ENCODE results near the gene VAV2. TPM values are rescaled to one million over a fixed set of nuclear protein-coding genes. Genes with fewer than 3 reads are reported as not detected.
A peak's percentile ranks its signal among the peaks of the same experiment; 100 is the strongest.

Gene VAV2
- total and polyA plus RNA-seq, 9 of the 15 experiments (the other 6 are each of a cell fraction or from before 2014, with no cell fraction given) = 0.01 to 2.7 (median 1.0) TPM; not detected in 1

- TF ChIP-seq MCM5 (IDR thresholded peaks at IDR 0.05; ENCODE audit: low read depth) (no peak), GABPA (tag; conservative IDR thresholded peaks at IDR 0.05; ENCODE audit: low read depth) (peak; percentile 76), ZHX1 (conservative IDR thresholded peaks at IDR 0.05; ENCODE audit: low read length) (no peak), TFAP4 (CRISPR knock-in tag; IDR thresholded peaks at IDR 0.05; ENCODE audit: borderline replicate concordance) (peak; percentile 75), ZNF395 (CRISPR knock-in tag; IDR thresholded peaks at IDR 0.05) (no peak), TRIM25 (IDR thresholded peaks at IDR 0.05; ENCODE audit: borderline replicate concordance) (no peak), PHF21A (IDR thresholded peaks at IDR 0.05; ENCODE audit: borderline replicate concordance, low read depth) (0 out of 2 replicates have a peak, but pooled peaks have one; percentile 20), ZNF655 (CRISPR knock-in tag; IDR thresholded peaks at IDR 0.05) (no peak), CTCFL (IDR thresholded peaks at IDR 0.05; ENCODE audit: borderline replicate concordance, insufficient read depth, low read depth, low read length, poor library complexity, severe bottlenecking) (no peak), GATAD2B (IDR thresholded peaks at IDR 0.05; ENCODE audit: borderline replicate concordance) (no peak), ZKSCAN8 (CRISPR knock-in tag; IDR thresholded peaks at IDR 0.05) (no peak), XRCC4 (IDR thresholded peaks at IDR 0.05; ENCODE audit: extremely low read depth, insufficient read depth, insufficient read length) (no peak), MAX (CRISPR knock-in tag; IDR thresholded peaks at IDR 0.05) (no peak), HDAC2 (IDR thresholded peaks at IDR 0.05) (0 out of 2 replicates have a peak, but pooled peaks have one; percentile 23), NRF1 (conservative IDR thresholded peaks at IDR 0.05 in 1 of 2, IDR thresholded peaks at IDR 0.05 in 1 of 2) (peak; percentile 72 to 73)
Observed at GRCh38 chr9:133992780-133993634, 883 bp upstream of the VAV2 start (continued).

Data from K562 (cell line).